Ovary (tissue), 9 donors: ENCODE measurements around the gene DNAJC7. TPM values are rescaled to one million over a fixed set of nuclear protein-coding genes. Genes with fewer than 3 reads are reported as not detected.

Experiments
- DNase-seq, 5 donors: peaks; one replicate each; pipeline ENCODE4 v3.0.0-alpha.2; 2019 to 2020
- H3K27ac ChIP-seq, 2 donors: fragments of 200-600 bp; one replicate each; pipeline versions ENCODE4 v1.5.1 to v1.8.0; 2019 to 2022
- H3K27me3 ChIP-seq: fragments of 200-600 bp; one replicate; pipeline ENCODE4 v1.8.0; 2022
- H3K36me3 ChIP-seq: fragments of 200-600 bp; sonication (generic); one replicate; pipeline ENCODE4 v1.5.1; 2019
- H3K4me1 ChIP-seq: one replicate; pipeline ENCODE4 v1.8.1; 2013; ENCODE audit warnings: mild to moderate bottlenecking, moderate library complexity; ENCODE audit not compliant: insufficient read depth
- H3K4me3 ChIP-seq: fragments of 200-600 bp; sonication (generic); one replicate; pipeline ENCODE4 v1.5.1; 2017
- H3K9me3 ChIP-seq, 2 donors: fragments of 200-600 bp in 1 of 2; sonication (generic) in 1 of 2; one replicate each; pipeline versions ENCODE4 v1.5.1 to v1.8.1; 2013 to 2019; ENCODE audit warnings: mild to moderate bottlenecking in 1 of 2, moderate library complexity in 1 of 2
- CTCF ChIP-seq, 3 donors: fragments of 450-650 bp in 2 of 3; fragments of 200-600 bp in 1 of 3; IDR thresholded peaks; one replicate each; pipeline versions ENCODE4 v1.5.1 to v1.8.0; 2016 to 2022; ENCODE audit warnings: antibody characterized with exemption in 3 of 3, mild to moderate bottlenecking in 1 of 3
- EP300 ChIP-seq: sonication (generic); formaldehyde crosslinking; IDR thresholded peaks from one replicate; pipeline ENCODE4 v1.6.1; 2017; ENCODE audit warnings: antibody characterized with exemption
- POLR2A ChIP-seq: fragments of 450-650 bp; IDR thresholded peaks from one replicate; pipeline ENCODE4 v1.6.1; 2017; ENCODE audit warnings: antibody characterized with exemption, mild to moderate bottlenecking, moderate library complexity
- WGBS, 3 donors: extraction: QIAGEN DNeasy Blood & Tissue Kit in 1 of 3; methylation state at CpG; one replicate each; pipeline versions ENCODE4 v1.1.5 to v1.1.7; 2013 to 2017; 5-methylcytosine and 5-hydroxymethylcytosine counted together
- intact Hi-C, 4 donors: fragments of 100-400 bp; cut with DNase I; formaldehyde crosslinking; loops; one replicate each; pipeline versions ENCODE4 v1.11.0 to v1.15.1; 2022 to 2023
- polyA plus RNA-seq, 2 donors: library from polyadenylated mRNA; stranded (reverse); fragments of 200-250 nt in 1 of 2; fragments of 350-450 nt in 1 of 2; fragmentation: Illumina TruSeq in 1 of 2; extraction: RNeasy Lipid Tissue Mini Kit (QIAGEN cat#74804) in 1 of 2; gene quantifications; one replicate each; pipeline ENCODE4 v1.2.3, GENCODE V29; 2013 to 2014
- total RNA-seq, 7 donors: library from RNA; depleted of rRNA in 2 of 7; stranded (reverse); fragments of >200 nt in 2 of 7; fragmentation: NEBNext Ultra II Directional in 3 of 7; extraction: Animal tissue kit (Norgen Biotek cat#: 25700) in 3 of 7; gene quantifications; one replicate each; pipeline versions ENCODE4 v1.1.0 to v1.2.4, GENCODE V29; 2016 to 2023
- donor health status: DM: no; HTN: no; CAD: no; lungs with moderate emphysema.
- donor health status: DM: no; HTN: no; CAD: no.
- donor health status: Bipolar disorder and iron deficiency.
- donor health status: DM: yes; HTN: yes; CAD: no.
- donor health status: DM: no; HTN: no; CAD: no.
- donor health status: DM: yes; HTN: yes; CAD: no.

DNAJC7 gene
- total and polyA plus RNA-seq, 9 donors, result 37.7 to 102 (median 70.1) TPM

DNA sequence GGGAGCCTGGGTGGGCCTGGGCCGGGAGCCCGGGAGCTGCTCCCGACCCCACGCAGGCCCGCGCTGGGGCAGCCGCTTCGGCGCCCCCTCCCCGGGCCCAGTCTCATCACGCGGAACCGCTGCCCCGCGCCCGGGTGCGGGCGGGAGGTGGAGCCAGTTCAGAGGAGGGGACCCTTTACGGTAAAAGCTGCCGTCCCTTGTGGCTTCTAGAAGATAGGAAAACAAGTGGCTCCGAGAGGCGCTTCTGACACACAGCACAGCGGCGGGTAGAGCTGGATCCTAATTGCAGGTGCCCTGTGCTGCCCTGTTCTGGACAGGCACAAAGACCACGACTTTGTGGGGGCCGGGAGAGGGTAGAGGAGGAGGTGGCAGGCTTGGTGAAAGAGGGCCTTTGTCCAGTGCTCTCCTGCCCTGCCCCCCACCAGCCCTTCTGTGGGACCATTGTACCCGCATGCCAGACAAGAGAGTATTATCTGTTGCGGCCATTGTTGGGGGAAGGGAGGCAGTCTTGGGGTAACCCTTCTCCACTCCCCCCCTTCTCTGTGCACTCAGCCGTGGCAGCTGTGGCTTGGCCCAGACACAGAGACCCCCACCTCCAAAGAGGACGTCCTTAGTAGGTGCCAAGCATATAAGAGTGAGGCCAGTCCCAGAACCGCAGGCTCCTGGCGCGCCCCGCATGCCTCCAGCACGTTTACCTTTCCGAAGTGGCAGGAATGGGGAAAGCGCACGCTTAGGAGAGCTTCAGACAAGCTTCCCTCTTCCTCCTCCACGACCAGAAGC, 49.9 kb downstream of the DNAJC7 start:
- Histone ChIP-seq H3K4me3 (peak overlapping the region; percentile 95), H3K4me1 (peaks cover 7% of the 10 kb centered on the region)

DNA sequence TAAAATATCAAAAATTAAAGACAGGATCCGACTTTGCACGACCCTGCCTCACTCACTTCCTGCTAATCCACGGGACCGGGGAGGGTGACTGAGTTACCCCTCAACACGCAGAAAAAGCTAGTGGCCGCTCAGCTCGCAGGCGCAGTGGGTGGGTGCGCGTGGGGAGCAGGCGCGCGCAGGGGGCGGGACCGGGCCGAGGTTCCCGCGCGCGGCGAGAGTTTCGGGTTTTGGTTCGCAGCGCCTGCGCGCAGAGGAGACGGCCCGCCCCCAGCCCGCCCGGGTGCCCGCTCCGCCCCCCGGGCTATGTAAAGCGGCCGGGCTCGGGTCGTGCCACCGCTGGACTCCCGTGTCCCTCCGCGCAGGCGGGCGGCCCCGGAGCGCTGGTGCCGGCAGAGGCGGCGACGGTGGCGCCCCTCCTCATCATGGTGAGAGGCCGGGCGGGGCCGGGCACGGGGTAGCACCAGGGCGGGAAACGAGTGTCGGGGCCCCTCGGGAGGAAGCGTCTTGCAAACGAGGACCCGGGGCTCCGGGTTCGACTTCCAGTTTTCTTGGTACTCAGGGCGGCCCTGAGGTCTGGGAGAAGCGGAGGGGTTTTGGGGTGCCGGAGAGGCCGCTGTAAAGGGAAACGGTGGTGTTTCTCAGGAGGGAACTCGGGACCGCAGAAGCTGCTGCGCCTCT, 50.6 kb downstream of the DNAJC7 start, which contains the start of gene CNP:
Gene CNP, plus strand, starts transcription at position 333 of the 678 bp plus-strand sequence. Its CDS starts 90 bp downstream, at position 423.
- peak within 1 kb of the TSS; percentile 64 to 70 for H3K27ac ChIP-seq
- 0 to 1% (median 0%) methylated on average over 61 to 71 of the region's 71 CpGs for WGBS, 3 donors
- TF ChIP-seq POLR2A (peak; percentile 40), EP300 (no peak), CTCF (IDR thresholded peaks at IDR 0.05) (peak in 1 of 3 donors; percentile 29)
- no peaks in the 10 kb centered on the region for H3K9me3 ChIP-seq
- peak; percentile 89 to 95 (median 91) for DNase-seq
- no peaks in the 10 kb centered on the region for H3K27me3 ChIP-seq
- intact Hi-C loops, result loop anchor here in 3 of 4 donors (5.0 to 10.0 kb wide), 3 partner anchors 51 to 148 kb away; partner anchors contain the start of genes DHX58 (in 1 of the 3) and DNAJC7 (in 1 of the 3)
- peaks cover 7% of the 10 kb centered on the region for H3K4me1 ChIP-seq
- no peaks in the 10 kb centered on the region for H3K36me3 ChIP-seq
- peak within 1 kb of the TSS; percentile 95 for H3K4me3 ChIP-seq

More for the DNA sequence above, 49.9 kb downstream of the DNAJC7 start:
- WGBS, 3 donors, result 8 to 20% (median 11%) methylated on average over 30 to 39 of the region's 39 CpGs
- H3K27me3 ChIP-seq, result no peaks in the 10 kb centered on the region
- H3K36me3 ChIP-seq, result no peaks in the 10 kb centered on the region
- peak overlapping the region; percentile 64 to 70 for H3K27ac ChIP-seq
- peak; percentile 27 to 59 (median 43) for DNase-seq
- TF ChIP-seq POLR2A (no peak), CTCF (IDR thresholded peaks at IDR 0.05) (no peak), EP300 (no peak)
- intact Hi-C loops, result loop anchor here in 3 of 4 donors (5.0 to 10.0 kb wide), 3 partner anchors 50 to 147 kb away; partner anchors contain the start of genes DHX58 (in 1 of the 3) and DNAJC7 (in 1 of the 3)
- H3K9me3 ChIP-seq, result no peaks in the 10 kb centered on the region

GRCh38 chr17:41965694-41966462, 51.4 kb downstream of the DNAJC7 start:
- H3K27me3 ChIP-seq, result no peaks in the 10 kb centered on the region
- H3K4me1 ChIP-seq, result peaks cover 7% of the 10 kb centered on the region
- H3K27ac ChIP-seq, result peak overlapping the region; percentile 0 to 70
- peak; percentile 58 to 68 (median 62) for DNase-seq
- no peaks in the 10 kb centered on the region for H3K9me3 ChIP-seq
- no peak for TF ChIP-seq POLR2A
- TF ChIP-seq CTCF (IDR thresholded peaks at IDR 0.05), result no peak
- TF ChIP-seq EP300, result no peak
- H3K4me3 ChIP-seq, result peak overlapping the region; percentile 95
- intact Hi-C loops, result loop anchor here in 3 of 4 donors (5.0 to 10.0 kb wide), 3 partner anchors 51 to 149 kb away; partner anchors contain the start of genes DHX58 (in 1 of the 3) and DNAJC7 (in 1 of the 3)
- no peaks in the 10 kb centered on the region for H3K36me3 ChIP-seq
- WGBS, 3 donors, result 3 to 7% (median 4%) methylated on average over 18 of the region's 18 CpGs
